GM18520 (cell line): ENCODE measurements around the gene TRIM74.
"Not testable (repeated sequence)": the region's sequence is repeated elsewhere in the genome, so short reads cannot be mapped to it uniquely, and the experiment has no call there.

Source experiments
- ATAC-seq: cut with Tn5 transposase; IDR thresholded peaks from one replicate; pipeline ENCODE4 v1.9.1; 2021; ENCODE audit not compliant: unreplicated experiment

Gene TRIM74

DNA sequence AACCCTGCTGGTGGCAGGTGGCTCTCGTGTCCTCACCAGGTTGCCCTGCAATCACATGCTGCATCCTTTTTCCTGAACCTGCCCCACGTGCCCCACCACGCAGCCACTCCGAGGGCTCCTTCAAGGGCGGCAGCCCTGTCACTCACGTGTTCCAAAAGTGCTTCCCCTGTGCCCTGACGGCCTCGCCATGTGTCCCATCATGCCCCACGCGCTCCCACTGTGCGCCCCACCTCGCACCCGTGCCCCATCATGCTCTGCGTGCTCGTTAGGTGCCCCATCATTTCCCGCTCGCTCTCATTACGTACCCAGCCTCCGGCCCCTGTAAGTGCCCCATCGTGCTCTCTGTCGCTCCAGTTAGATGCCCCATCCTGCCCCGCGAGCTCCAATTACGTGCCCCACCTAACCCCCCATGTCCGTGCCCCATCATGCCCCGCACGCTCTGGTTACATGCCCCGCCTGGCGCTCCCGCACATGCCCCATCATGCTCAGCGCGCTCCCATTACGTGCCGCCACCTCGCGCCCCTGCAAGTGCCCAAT, at the start of gene TRIM74:
Gene TRIM74 (minus strand): TSS at position 487 of the 537 bp plus-strand sequence. CDS start 3,309 bp downstream, outside the sequence.
- not testable (repeated sequence) for ATAC-seq

DNA sequence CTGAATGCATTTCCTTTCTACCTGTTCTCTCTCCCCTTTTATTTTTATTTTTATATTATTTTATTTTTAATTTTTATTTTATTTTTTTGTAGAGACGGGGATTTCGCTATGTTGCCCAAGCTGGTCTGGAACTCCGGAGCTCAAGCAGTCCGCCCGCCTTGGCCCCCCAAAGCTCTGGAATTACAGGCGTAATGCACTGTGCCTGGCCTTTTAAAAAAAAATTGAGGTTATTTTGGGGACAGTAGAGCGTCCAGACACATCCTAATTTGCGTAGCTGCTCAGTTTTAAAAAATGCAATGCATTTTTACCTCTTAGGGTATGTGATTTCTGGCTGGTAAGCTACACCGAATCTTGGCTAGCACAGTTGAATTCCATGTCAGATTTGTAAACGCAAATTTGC, 37.2 kb upstream of the TRIM74 start:
- not testable (repeated sequence) for ATAC-seq

DNA sequence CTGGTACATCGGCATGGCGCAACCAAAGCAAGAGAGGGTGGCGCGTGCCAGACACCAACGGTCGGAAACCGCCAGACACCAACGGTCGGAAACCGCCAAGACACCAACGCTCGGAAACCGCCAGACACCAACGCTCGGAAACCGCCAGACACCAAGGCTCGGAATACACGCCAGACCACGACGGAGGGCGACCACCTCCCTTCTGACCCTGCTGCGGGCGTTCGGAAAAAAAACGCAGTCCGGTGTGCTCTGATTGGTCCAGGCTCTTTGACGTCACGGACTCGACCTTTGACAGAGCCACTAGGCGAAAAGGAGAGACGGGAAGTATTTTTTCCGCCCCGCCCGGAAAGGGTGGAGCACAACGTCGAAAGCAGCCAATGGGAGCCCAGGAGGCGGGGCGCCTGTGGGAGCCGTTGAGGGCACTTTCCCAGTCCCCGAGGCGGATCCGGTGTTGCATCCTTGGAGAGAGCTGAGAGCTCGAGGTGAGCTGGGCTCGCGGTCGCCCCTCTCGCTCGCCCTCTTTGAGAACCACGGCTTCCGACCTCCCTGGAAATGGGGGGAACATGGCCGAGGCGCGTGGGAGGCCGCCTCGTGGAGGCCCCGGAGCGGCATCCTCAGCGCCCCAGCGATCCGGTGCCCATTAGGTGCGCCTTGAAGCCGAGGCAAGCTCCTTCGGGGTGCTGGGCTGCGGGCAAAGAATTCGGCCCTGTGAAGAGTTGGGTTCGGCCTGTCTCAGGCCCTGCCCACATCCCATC, 36.6 kb upstream of the TRIM74 start:
- peak; percentile 73 for ATAC-seq

DNA sequence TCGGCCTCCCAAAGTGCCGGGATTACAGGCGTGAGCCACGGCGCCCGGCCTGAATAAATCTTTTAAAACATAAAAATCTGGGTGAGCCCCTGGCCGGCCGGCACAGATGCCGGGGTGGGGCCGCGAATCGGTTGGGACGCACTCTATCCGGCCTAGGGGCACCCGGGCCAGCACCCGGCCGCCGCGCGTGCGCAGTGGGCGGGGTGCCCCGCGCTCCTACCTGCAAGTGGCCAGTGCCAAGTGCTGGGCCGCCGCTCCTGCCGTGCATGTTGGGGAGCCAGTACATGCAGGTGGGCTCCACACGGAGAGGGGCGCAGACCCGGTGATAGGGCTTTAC, 36.1 kb upstream of the TRIM74 start:
- ATAC-seq: peak; percentile 88

DNA sequence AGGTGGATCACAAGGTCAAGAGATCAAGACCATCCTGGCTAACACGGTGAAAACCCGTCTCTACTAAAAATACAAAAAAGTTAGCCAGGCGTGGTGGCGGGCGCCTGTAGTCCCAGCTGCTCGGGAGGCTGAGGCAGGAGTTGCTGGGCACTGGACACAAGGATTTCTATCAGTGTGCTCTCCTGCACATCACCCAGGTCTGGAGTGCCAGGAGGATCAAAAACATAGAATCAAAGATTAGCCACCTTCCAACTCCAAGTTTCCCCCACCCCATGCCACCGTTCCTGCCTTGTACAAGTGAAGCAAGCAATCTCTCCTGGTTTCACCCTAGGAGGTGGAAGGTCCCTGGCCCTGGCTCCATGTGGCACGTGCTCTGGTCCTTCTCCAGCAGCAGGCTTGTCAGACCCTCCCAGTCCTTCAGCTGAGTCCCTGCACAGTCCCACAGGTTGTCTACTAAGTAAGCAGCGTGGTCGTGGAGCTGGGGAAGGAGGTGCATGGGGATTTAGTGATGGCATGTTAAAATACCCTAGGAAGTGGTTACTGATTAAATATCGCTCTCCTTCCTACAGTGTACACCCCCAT, 28.7 kb upstream of the TRIM74 start:
- ATAC-seq: not testable (repeated sequence)

DNA sequence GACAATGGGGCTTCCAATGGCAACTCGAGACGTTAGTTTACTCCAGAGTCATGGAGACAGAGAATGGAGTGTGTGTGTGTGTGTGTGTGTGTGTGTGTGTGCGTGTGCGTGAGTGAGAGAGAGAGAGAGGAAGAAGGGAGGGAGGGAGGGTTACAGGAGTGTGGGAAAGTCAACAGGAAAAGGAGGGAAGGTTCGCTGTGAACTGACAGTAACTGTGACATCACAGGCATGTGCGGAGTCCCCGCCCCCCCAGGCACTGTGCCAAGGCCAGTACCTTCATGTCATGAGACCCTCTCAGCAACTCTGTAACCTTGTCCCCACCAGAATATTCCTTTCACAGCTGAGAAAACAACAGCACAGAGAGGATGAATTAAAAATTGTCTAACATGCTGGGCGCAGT, 28.2 kb upstream of the TRIM74 start:
- ATAC-seq: not testable (repeated sequence)

DNA sequence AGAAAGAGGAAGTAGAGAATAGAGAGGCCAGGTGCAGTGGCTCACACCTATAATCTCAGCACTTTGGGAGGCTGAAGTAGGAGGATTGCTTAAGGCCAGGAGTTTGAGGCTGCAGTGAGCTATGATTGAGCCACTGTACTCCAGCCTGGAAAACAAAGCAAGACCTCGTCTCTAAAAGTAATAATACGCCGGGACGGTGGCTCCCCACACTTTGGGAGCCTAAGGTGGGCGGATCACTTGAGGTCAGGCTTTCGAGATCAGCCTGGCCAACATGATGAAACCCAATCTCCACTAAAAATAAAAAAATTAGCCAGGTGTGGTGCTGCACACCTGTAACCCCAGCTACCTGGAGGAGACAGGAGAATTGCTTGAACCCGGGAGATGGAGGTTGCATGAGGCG, 26.2 kb upstream of the TRIM74 start:
- ATAC-seq: not testable (repeated sequence)

DNA sequence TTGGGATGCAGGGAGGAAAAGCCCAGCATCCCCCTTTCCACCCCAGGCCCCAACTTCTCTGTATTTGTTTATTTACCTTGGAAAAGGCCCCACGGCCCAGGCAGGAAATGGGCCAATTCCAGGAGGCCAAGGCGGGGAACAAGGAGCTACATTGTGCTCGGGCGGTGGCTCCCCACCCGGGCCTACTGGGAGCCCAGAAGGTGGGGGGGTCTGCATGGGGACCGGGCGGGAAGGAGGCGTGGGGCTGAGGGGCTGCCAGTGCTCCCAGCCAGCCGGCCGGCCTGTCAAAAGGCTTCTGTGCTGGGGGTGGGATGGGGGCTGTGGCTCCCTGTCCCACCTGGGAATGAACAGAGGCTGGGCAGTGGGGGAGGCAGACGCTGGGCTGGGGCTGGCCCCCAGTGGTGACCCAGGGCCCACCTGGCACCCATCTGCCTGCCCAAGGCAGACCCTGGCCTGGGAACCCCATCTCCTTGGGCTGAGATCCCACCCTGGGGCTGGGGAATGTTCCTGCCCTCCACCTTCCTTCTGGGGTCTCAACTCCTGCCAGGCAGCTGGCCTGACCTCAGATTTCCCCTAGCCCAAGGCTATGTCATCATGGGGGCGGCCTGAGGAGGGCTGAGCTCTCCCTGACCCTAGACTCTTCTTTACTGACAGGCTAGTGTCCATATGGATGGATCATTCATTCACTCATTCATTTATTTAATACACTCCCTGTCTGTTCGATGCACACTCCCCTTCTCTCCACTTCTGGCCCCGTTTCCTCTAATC, 21.1 kb upstream of the TRIM74 start:
- not testable (repeated sequence) for ATAC-seq

DNA sequence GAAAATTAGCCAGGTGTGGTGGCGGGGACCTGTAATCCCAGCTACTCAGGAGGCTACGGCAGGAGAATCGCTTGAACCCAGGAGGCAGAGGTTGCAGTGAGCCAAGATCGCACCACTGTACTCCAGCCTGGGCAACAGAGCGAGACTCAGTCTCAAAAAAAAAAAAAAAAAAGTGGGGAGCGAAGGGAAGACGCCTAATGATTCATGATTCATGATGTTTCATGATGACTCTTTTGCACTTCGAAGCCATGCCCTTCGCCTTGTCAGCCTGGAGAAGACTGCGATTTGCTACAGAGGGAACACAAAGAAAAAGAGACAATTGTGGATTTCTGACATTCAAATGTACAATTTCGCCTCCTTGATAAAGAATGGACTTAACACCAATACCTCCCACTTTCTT, 12.8 kb upstream of the TRIM74 start:
- ATAC-seq: not testable (repeated sequence)

DNA sequence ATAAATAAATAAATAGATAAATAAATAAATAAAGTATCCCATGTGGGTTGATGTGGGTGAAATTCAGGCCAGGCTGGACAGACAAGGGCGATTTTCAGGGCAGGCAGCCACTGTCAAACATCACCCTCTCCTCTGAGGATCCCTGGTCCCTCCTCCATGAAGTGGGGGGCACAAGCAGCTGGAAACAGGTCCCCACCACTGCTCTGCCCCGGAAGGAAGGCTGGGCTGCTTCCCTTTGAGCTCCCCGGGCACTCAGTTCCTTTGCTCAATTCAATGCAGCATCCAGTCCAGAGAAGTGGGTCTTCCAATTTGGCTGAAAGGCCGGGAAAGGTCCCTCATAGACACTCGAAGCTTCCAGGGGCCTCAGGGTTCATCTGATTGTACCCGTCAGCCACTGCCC, 11.1 kb upstream of the TRIM74 start:
- not testable (repeated sequence) for ATAC-seq

DNA sequence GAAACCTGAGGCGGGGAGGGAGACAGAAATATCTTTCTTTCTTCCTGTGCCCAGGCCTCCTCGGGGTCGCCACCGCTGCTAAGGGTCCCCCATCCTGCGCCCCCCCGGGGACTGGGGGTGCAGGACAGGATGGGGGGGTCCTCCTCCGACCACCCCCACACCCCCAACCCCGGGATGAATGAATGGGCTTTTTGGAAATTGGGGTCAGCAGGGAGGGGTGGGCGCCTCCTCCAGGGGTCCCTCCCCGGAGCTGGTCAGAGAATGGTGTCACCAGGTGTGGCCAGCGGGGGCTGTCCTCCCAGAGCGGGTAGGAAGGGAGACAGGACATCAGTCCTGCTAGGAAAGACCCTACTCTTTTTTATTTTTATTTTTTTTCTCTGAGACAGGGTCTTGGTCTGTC, 7.2 kb upstream of the TRIM74 start:
- ATAC-seq: not testable (repeated sequence)

DNA sequence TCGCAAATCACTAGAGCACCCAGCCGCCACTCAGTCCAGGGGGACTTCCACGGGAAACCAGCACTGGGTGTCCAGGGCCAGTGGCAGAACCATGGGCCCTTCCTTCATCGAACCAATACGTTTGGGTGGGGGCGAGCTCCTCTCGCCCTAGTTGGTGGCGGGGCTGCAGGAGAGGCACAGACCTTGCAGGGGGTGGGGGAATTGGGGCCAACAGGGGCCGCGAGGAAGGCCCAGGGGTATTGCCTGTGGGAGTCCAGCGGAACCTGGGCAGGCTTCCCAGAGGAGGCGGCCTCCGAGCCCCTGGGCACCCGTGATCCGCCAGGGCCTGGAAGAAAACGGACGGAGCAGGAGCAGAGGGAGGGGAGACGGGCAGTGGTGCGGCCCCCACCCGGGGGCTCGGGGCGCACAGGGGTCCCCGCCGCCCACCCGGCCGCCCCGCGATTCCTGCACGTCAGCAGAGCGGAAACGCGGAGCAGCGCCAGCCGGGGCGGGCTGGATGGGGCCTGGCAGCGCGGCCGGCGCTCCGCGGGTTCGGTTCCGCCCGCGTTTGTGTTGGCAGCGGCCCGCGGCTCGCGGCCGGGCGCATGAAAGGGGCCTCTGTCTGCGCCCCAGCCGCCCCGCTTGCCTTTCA, 6.5 kb upstream of the TRIM74 start:
- not testable (repeated sequence) for ATAC-seq

DNA sequence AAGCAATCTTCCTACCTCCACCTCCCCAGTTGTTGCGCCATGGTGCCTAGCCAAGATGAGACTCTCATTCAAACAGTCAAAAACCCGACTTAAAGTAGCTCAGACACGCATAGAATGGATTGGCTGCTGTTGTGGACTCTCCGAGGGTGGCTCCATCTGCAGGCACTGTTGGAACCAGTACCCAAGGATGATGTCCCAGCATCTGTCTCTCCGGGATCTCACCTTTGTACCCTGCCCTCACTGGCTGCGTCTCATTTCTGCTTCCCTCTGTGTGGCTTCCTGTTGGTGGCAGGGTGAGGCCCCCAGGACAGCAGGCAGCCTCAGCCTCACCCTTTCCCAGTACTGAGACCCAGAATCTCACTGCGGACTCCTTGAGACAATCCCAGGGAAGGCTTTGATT, 5.5 kb upstream of the TRIM74 start:
- not testable (repeated sequence) for ATAC-seq

DNA sequence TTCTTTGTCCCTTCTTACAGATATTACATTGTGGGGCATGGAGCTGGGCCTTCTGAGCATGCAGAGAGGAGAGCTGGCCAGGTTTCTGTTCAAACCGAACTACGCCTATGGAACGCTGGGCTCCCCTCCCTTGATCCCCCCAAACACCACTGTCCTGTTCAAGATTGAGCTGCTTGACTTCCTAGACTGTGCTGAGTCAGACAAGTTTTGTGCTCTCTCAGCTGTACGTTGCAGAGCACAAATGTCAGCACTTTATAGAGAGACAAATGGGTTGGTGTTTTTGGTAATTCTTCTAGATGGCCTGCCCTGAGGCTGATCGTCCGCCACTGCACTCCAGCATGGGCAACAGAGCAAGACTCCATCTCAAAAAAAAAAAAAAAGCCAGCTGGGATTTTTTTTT, 2.2 kb upstream of the TRIM74 start:
- ATAC-seq: not testable (repeated sequence)

DNA sequence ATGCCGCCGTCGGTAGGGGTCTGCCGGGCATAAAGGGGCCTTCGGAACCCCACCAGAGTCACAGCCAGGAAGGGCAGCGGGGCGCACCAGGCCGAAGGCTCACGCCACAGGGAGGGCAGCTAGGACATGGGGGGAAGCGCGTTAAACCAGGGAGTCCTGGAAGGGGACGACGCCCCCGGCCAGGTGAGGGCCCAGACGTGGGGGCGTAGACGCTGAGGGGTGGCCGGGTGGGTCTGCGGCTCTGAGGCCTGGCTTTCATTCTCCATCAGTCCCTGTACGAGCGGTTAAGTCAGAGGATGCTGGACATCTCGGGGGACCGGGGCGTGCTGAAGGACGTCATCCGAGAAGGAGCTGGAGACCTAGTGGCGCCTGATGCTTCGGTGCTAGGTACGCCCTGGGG, 422 bp upstream of the TRIM74 start:
- ATAC-seq: not testable (repeated sequence)

DNA sequence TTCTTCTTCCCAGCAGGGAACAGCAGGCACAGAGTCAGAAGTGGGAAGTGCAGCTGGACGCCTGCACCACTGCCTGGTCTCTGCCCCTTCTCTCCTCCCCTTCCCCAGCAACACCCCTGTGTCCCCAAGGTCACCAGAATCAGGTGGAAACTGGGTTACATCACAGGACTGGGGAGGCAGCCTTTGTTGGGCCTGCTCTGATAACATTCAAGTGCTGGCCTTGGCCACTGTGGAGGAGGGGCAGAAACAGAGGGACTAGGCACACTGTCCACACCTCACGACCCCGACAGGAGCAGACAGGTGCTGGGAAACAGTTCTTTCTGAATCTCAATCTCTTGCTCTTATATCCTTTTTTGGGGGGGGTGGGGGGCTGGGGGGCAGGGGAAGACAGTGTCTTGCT, 2.4 kb downstream of the TRIM74 start:
- ATAC-seq: not testable (repeated sequence)

DNA sequence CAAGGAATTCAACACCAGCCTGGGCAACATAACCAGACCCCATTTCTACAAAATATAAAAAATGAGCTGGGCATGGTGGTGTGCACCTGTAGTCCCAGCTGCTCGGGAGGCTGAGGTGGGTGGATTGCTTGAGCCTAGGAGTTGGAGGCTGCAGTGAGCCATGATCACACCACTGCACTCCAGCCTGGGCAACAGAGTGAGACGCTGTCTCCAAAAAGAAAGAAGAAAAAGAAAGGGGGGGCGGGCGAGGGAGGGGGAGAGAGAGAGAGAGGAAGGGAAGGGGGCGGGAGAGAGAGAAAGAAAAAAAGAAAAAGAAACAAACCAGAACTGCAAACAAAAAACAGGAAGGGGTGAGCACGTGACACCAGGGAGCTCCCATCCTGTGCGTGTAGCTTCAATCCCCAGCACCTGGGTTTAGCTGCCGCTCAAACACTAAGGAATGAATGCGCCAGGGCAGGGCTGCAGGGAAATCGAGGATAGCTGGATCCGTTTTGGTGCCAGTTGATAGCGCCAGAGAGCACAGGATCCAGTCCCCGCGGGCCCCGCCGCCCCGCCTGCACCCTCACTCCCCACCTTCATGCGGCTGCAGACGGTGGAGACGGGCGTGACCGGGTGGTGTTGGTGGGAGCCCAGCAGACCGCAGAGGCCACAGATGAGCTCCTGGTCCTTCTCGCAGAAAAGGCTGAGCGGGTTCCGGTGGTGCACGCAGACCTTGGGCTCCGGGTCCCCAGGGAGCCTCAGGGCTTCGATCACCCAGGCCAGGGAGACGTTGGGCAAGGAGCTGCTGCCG, 3.9 kb downstream of the TRIM74 start:
- ATAC-seq: not testable (repeated sequence)

DNA sequence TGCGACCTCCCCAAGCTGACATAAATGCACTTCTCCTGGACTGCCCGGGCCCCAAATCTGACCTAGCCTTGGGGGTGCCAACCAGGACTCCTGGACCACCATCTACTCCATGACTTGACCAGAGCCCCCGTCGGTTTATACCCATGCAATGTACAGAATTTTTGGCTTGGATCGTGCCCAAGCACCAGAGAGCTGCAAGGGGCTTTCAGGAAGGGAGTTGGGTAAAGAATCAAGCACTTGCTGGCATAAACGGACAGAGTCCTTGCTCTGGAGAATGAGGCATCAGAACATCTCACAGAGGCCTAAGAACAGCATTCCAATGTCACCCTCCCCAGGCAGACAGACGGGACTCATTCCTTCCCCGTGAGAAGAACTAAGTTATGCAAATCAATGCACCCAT, 6.2 kb downstream of the TRIM74 start:
- not testable (repeated sequence) for ATAC-seq

DNA sequence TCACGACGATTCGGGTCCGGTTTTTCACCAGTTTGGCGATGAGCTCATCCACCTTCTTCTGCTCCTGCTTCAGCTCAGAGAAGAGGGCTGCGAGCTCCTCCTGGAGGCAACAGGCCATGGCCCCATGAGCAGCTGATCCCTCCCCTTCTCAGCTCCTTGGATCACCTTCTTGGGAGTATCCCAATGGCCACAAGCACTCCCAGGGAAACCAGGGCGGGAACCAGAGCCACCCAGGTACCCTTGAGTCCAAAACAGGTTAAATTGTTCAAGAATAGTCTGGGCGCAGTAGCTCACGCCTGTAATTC, 8.0 kb downstream of the TRIM74 start:
- not testable (repeated sequence) for ATAC-seq

DNA sequence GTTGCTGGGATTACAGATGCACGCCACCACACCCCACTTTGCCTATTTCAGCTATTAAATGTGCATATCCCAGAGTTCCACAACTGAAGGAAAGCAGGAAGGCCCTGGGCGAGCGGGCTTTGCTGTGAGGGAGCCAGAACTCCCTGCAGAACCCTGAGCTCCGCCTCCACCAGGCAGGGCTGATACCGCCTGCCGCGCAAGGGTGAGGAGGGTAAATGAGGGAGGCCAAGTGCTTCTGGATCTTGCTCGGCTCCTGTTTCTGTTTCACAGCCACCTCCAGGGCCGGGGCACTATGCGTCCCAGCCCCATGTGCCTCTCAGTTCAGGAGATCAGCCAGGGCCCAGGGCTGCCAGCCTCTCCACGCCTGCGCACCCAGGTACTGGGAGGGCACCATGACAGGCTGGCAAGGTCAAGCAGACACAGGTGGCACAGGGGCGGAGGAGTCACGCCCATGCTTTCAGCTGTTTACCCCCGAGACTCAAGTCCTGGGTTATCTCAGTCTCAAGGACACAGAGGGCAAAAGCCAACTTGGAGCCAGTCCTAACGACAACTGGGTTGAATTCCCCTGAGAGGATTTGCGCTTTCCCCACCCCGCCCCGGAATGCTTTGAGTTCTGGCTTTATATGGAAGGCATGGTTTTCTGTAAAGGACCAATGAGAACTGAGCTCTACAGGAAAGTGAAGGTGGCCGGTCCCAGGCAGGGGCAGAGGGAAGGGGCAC, 8.5 kb downstream of the TRIM74 start:
- not testable (repeated sequence) for ATAC-seq
